Pancreas (tissue), 10 donors: ENCODE measurements around the gene ABCB11. TPM values are rescaled to one million over a fixed set of nuclear protein-coding genes. Genes with fewer than 3 reads are reported as not detected.
"Not testable (repeated sequence)": the region's sequence is repeated elsewhere in the genome, so short reads cannot be mapped to it uniquely, and the experiment has no call there.

ENCODE experiments used
- ATAC-seq, 4 donors: fragments of 200-7000 bp; cut with Tn5 transposase; one replicate each; pipeline versions ENCODE4 v1.8.0 to v1.9.1; 2020; ENCODE audit warnings: mild to moderate bottlenecking in 4 of 4, moderate library complexity in 4 of 4
- DNase-seq, 6 donors: peaks; one replicate each; pipeline ENCODE4 v3.0.0-alpha.2; 2020
- FAIRE-seq: peaks from 2 replicates; lab custom pipeline; 2012; peaks lifted over from hg19 to GRCh38; lab: Jason Lieb, UNC
- H3K27ac ChIP-seq, 4 donors: fragments of 200-600 bp; sonication (generic); 1 replicate in 3 of 4; 2 replicates in 1 of 4; pipeline versions ENCODE4 v1.5.0 to v1.8.0; 2020
- H3K27me3 ChIP-seq, 4 donors: fragments of 200-600 bp; one replicate each; pipeline ENCODE4 v1.8.0; 2021
- H3K36me3 ChIP-seq, 3 donors: fragments of 200-600 bp; sonication (generic) in 1 of 3; one replicate each; pipeline versions ENCODE4 v1.5.0 to v1.8.0; 2020 to 2021
- H3K4me1 ChIP-seq, 3 donors: fragments of 200-600 bp; one replicate each; pipeline ENCODE4 v1.8.0; 2021
- H3K4me3 ChIP-seq, 4 donors: fragments of 200-600 bp; sonication (generic) in 2 of 4; one replicate each; pipeline versions ENCODE4 v1.5.0 to v1.8.0; 2020 to 2021
- H3K9me3 ChIP-seq, 4 donors: fragments of 200-600 bp; one replicate each; pipeline ENCODE4 v1.8.0; 2021
- CTCF ChIP-seq, 4 donors: fragments of 200-600 bp; sonication (generic) in 3 of 4; IDR thresholded peaks; one replicate each; pipeline versions ENCODE4 v1.5.0 to v1.8.0; 2021; ENCODE audit warnings: antibody characterized with exemption in 4 of 4
- WGBS, 2 donors: extraction: QIAGEN DNeasy Blood & Tissue Kit; methylation state at CpG; one replicate each; pipeline ENCODE4 v1.1.7; 2013; 5-methylcytosine and 5-hydroxymethylcytosine counted together
- intact Hi-C, 3 donors: fragments of 100-400 bp; cut with DNase I; formaldehyde crosslinking; loops; one replicate each; pipeline versions ENCODE4 v1.11.1 to v1.14.2; 2022
- polyA plus RNA-seq, 2 donors: library from polyadenylated mRNA; stranded (reverse); fragments of 200-250 nt; gene quantifications; one replicate each; pipeline ENCODE4 v1.2.3, GENCODE V29; 2013
- total RNA-seq, 6 donors: library from RNA; stranded (reverse); fragmentation: NEBNext Ultra II Directional in 4 of 6; extraction: Animal tissue kit (Norgen Biotek cat#: 25700) in 4 of 6; gene quantifications; one replicate each; pipeline versions ENCODE4 v1.2.1 to v1.2.4, GENCODE V29; 2021 to 2023
- donor health status: healthy with polysubstance abuse.
- donor health status: DM: no; HTN: no; CAD: no; lungs with moderate emphysema.
- donor health status: DM: no; HTN: no; CAD: no.
- donor health status: control.
- donor health status: control.
- donor health status: Bipolar disorder and iron deficiency.
- donor health status: DM: yes; HTN: yes; CAD: no.
- donor health status: DM: no; HTN: no; CAD: no.
- donor health status: DM: no; HTN: no; CAD: no.
- donor health status: DM: yes; HTN: yes; CAD: no.

The ABCB11 gene
- total and polyA plus RNA-seq, 8 donors = 0.02 to 0.12 (median 0.04) TPM; not detected in 2

GRCh38 chr2:168941297-168941696 lies 89.8 kb downstream of the ABCB11 start:
- Histone ChIP-seq H3K27ac (no peak overlapping the region), H3K9me3 (no peaks in the 10 kb centered on the region), H3K4me1 (no peaks in the 10 kb centered on the region), H3K27me3 (no peaks in the 10 kb centered on the region), H3K36me3 (no peaks in the 10 kb centered on the region), H3K4me3 (no peak overlapping the region)
- DNase-seq = no peak
- no peak for ATAC-seq
- FAIRE-seq = no peak
- TF ChIP-seq CTCF (IDR thresholded peaks at IDR 0.05) = no peak
- intact Hi-C loops = no loop called here

- ATAC-seq = no peak
- intact Hi-C loops = no loop called here
Measured at GRCh38 chr2:168939918-168940317, 91.2 kb downstream of the ABCB11 start.

GRCh38 chr2:168939061-168939460 lies 92.1 kb downstream of the ABCB11 start:
- Histone ChIP-seq H3K9me3 (no peaks in the 10 kb centered on the region), H3K27ac (no peak overlapping the region), H3K4me1 (no peaks in the 10 kb centered on the region), H3K36me3 (no peaks in the 10 kb centered on the region), H3K4me3 (no peak overlapping the region), H3K27me3 (no peaks in the 10 kb centered on the region)
- no peak for ATAC-seq
- no peak for TF ChIP-seq CTCF (IDR thresholded peaks at IDR 0.05)
- no peak for FAIRE-seq
- 91 to 95% methylated on average over 1 of the region's 1 CpG for WGBS, 2 donors
- intact Hi-C loops = no loop called here
- no peak for DNase-seq

More at GRCh38 chr2:168939918-168940317, 91.2 kb downstream of the ABCB11 start:
- Histone ChIP-seq H3K27ac (no peak overlapping the region), H3K27me3 (no peaks in the 10 kb centered on the region), H3K9me3 (no peaks in the 10 kb centered on the region), H3K4me1 (no peaks in the 10 kb centered on the region), H3K4me3 (no peak overlapping the region), H3K36me3 (no peaks in the 10 kb centered on the region)
- no peak for FAIRE-seq
- no peak for DNase-seq
- no peak for TF ChIP-seq CTCF (IDR thresholded peaks at IDR 0.05)
- 89 to 96% methylated on average over 4 of the region's 4 CpGs for WGBS, 2 donors

GRCh38 chr2:168935810-168936581 lies 95.1 kb downstream of the ABCB11 start:
- H3K36me3 ChIP-seq = no peaks in the 10 kb centered on the region
- 74 to 79% methylated on average over 14 of the region's 14 CpGs for WGBS, 2 donors
- ATAC-seq (no peak), FAIRE-seq (no peak), DNase-seq (no peak)
- intact Hi-C loops = no loop called here
- no peak overlapping the region for H3K27ac ChIP-seq
- no peaks in the 10 kb centered on the region for H3K9me3 ChIP-seq
- H3K4me3 ChIP-seq = no peak overlapping the region
- TF ChIP-seq CTCF (IDR thresholded peaks at IDR 0.05) = no peak
- no peaks in the 10 kb centered on the region for H3K27me3 ChIP-seq
- no peaks in the 10 kb centered on the region for H3K4me1 ChIP-seq

GRCh38 chr2:168934826-168935225 lies 96.3 kb downstream of the ABCB11 start:
- 63 to 73% methylated on average over 2 of the region's 2 CpGs for WGBS, 2 donors
- no peak for ATAC-seq

GRCh38 chr2:168932174-168932573 lies 99.0 kb downstream of the ABCB11 start:
- ATAC-seq, intact Hi-C loops, H3K27ac ChIP-seq, DNase-seq, H3K9me3 ChIP-seq, H3K36me3 ChIP-seq, H3K27me3 ChIP-seq, H3K4me3 ChIP-seq, FAIRE-seq, H3K4me1 ChIP-seq: not testable (repeated sequence)
- 87 to 92% methylated on average over 4 of the region's 4 CpGs for WGBS, 2 donors

More at GRCh38 chr2:168934826-168935225, 96.3 kb downstream of the ABCB11 start:
- no peak overlapping the region for H3K27ac ChIP-seq
- H3K36me3 ChIP-seq = no peaks in the 10 kb centered on the region
- intact Hi-C loops = no loop called here
- no peaks in the 10 kb centered on the region for H3K27me3 ChIP-seq
- H3K4me1 ChIP-seq = no peaks in the 10 kb centered on the region
- no peak for FAIRE-seq
- H3K4me3 ChIP-seq = no peak overlapping the region
- no peak for DNase-seq
- H3K9me3 ChIP-seq = no peaks in the 10 kb centered on the region
- TF ChIP-seq CTCF (IDR thresholded peaks at IDR 0.05) = no peak
